Fibroblast of skin of scalp (primary cell): ENCODE results near the gene LHFPL3.
A peak's percentile ranks its signal among the peaks of the same experiment; 100 is the strongest.

ENCODE experiments used
- DNase-seq: peaks from one replicate; pipeline ENCODE4 v3.0.0-alpha.2; 2013

The LHFPL3 gene

GRCh38 chr7:104604706-104605105 is 276.3 kb downstream of the LHFPL3 start:
- no peak for DNase-seq

- no peak for DNase-seq
These were observed 292.9 kb downstream of the LHFPL3 start for GRCh38 chr7:104621321-104621720.

- no peak for DNase-seq
These were observed 297.6 kb downstream of the LHFPL3 start for GRCh38 chr7:104625956-104626355.

- DNase-seq = peak; percentile 43
These were observed 299.1 kb downstream of the LHFPL3 start for GRCh38 chr7:104627516-104627915.

- no peak for DNase-seq
These were observed 299.6 kb downstream of the LHFPL3 start for GRCh38 chr7:104628017-104628416.

- no peak for DNase-seq
These were observed 301.0 kb downstream of the LHFPL3 start for GRCh38 chr7:104629408-104629807.

- no peak for DNase-seq
These were observed 312.1 kb downstream of the LHFPL3 start for GRCh38 chr7:104640506-104640905.

GRCh38 chr7:104642560-104642959 is 314.2 kb downstream of the LHFPL3 start:
- DNase-seq = no peak

GRCh38 chr7:104643587-104644217 is 315.3 kb downstream of the LHFPL3 start:
- peak; percentile 1 for DNase-seq

- DNase-seq = no peak
These were observed 322.7 kb downstream of the LHFPL3 start for GRCh38 chr7:104650991-104651640.

- DNase-seq = no peak
These were observed 324.0 kb downstream of the LHFPL3 start for GRCh38 chr7:104652434-104652833.

GRCh38 chr7:104652865-104653264 is 324.5 kb downstream of the LHFPL3 start:
- DNase-seq = no peak

- no peak for DNase-seq
These were observed 325.5 kb downstream of the LHFPL3 start for GRCh38 chr7:104653825-104654401.

GRCh38 chr7:104655592-104655991 is 327.2 kb downstream of the LHFPL3 start:
- no peak for DNase-seq

- no peak for DNase-seq
These were observed 328.1 kb downstream of the LHFPL3 start for GRCh38 chr7:104656467-104656866.

- no peak for DNase-seq
These were observed 328.7 kb downstream of the LHFPL3 start for GRCh38 chr7:104657134-104657533.

- DNase-seq = no peak
These were observed 333.2 kb downstream of the LHFPL3 start for GRCh38 chr7:104661575-104661974.

- DNase-seq = no peak
These were observed 336.2 kb downstream of the LHFPL3 start for GRCh38 chr7:104664648-104665047.

- no peak for DNase-seq
These were observed 349.2 kb downstream of the LHFPL3 start for GRCh38 chr7:104677587-104677986.

- DNase-seq = no peak
These were observed 350.7 kb downstream of the LHFPL3 start for GRCh38 chr7:104679085-104679484.

GRCh38 chr7:104686286-104686685 is 357.9 kb downstream of the LHFPL3 start:
- no peak for DNase-seq

- no peak for DNase-seq
These were observed 366.3 kb downstream of the LHFPL3 start for GRCh38 chr7:104694710-104695109.

- DNase-seq = no peak
These were observed 367.2 kb downstream of the LHFPL3 start for GRCh38 chr7:104695563-104695962.

- DNase-seq = no peak
These were observed 371.9 kb downstream of the LHFPL3 start for GRCh38 chr7:104700336-104700735.
